ENCODE data around the gene POU6F2. TPM values are rescaled to one million over a fixed set of nuclear protein-coding genes. Genes with fewer than 3 reads are reported as not detected.

Gene POU6F2
- total RNA-seq, 5 donors from 2014 or later (not counting 1 experiment from before 2014, with no cell fraction given): not detected

DNA sequence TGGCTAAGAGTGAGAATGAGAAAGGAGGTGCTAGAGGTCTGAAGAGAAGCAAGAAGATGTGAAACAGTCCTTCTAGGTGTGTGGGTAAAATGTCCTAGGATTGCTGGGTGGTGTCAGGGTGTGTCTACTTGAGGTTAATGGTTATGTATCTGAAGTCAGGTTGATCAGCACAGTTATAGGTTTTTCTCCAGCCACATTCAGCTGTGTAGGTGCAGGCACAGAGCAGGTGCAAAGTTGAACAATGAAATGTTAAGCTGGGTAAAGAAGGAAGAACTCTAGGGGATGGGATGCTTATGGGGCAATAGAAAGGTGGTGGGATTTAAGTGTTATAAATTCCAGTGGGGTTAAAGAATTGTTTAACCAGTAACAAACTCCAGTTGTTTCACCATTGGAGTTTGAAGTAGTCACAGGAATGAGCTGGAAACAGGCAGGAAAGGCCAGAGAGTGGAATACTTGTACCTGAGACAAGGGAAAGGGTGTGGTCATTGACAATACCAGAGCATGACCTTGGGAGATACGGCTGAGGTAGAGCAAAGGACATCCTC lies 388.1 kb downstream of the POU6F2 start:
- no peak overlapping the region for H3K4me3 Mint-ChIP-seq
- H3K27me3 Mint-ChIP-seq: peaks cover 5 to 22% of the 10 kb centered on the region in 2 donors
- H3K4me1 ChIP-seq (ENCODE audit: control insufficient read depth in 1 of 2, extremely low read depth in 1 of 2, insufficient read depth in 2 of 2, low read length in 2 of 2): no peaks in the 10 kb centered on the region
- H3K36me3 ChIP-seq (ENCODE audit: control insufficient read depth in 2 of 2, extremely low read depth in 1 of 2, insufficient read depth in 1 of 2, low read length in 1 of 2): no peaks in the 10 kb centered on the region
- H3K9me3 Mint-ChIP-seq: peaks cover 0 to 13% (median 0%) of the 10 kb centered on the region in 3 donors
- WGBS (ENCODE audit: insufficient coverage): no CpG with 5 or more reads among the region's 1 CpG
- H3K27ac Mint-ChIP-seq: no peak overlapping the region
- DNase-seq (no peak), ATAC-seq (replicated peaks in 1 of 4) (no peak)
- H3K27ac ChIP-seq (ENCODE audit: low read length): no peak overlapping the region
- H3K4me1 Mint-ChIP-seq: no peaks in the 10 kb centered on the region
- no peaks in the 10 kb centered on the region for H3K9me3 ChIP-seq
- ChIA-PET POLR2A (no interaction called here), CTCF (no interaction called here)
- H3K27me3 ChIP-seq (replicated peaks in 1 of 2; ENCODE audit: control insufficient read depth in 2 of 2, extremely low read depth in 1 of 2, insufficient read depth in 2 of 2, low read length in 1 of 2): peaks cover 0 to 4% of the 10 kb centered on the region in 2 experiments
- no peak overlapping the region for H3K4me3 ChIP-seq (ENCODE audit: control insufficient read depth in 1 of 2, extremely low read depth in 1 of 2, low read length in 1 of 2)
- no peaks in the 10 kb centered on the region for H3K36me3 Mint-ChIP-seq

- no peak overlapping the region for H3K4me3 ChIP-seq (ENCODE audit: control insufficient read depth in 1 of 2, extremely low read depth in 1 of 2, low read length in 1 of 2)
- Mint-ChIP-seq H3K4me3 (no peak overlapping the region), H3K27ac (no peak overlapping the region), H3K36me3 (no peaks in the 10 kb centered on the region), H3K4me1 (no peaks in the 10 kb centered on the region), H3K27me3 (peaks cover 5 to 23% of the 10 kb centered on the region in 2 donors), H3K9me3 (peaks cover 0 to 16% (median 0%) of the 10 kb centered on the region in 3 donors)
- H3K27me3 ChIP-seq (replicated peaks in 1 of 2; ENCODE audit: control insufficient read depth in 2 of 2, extremely low read depth in 1 of 2, insufficient read depth in 2 of 2, low read length in 1 of 2): peaks cover 0 to 4% of the 10 kb centered on the region in 2 experiments
- no peak overlapping the region for H3K27ac ChIP-seq (ENCODE audit: low read length)
- no CpG with 5 or more reads among the region's 3 CpGs for WGBS (ENCODE audit: insufficient coverage)
- H3K4me1 ChIP-seq (ENCODE audit: control insufficient read depth in 1 of 2, extremely low read depth in 1 of 2, insufficient read depth in 2 of 2, low read length in 2 of 2): no peaks in the 10 kb centered on the region
- no peak for DNase-seq
- ChIA-PET CTCF (no interaction called here), POLR2A (no interaction called here)
- ATAC-seq (replicated peaks in 1 of 4): no peak
- H3K9me3 ChIP-seq: no peaks in the 10 kb centered on the region
- no peaks in the 10 kb centered on the region for H3K36me3 ChIP-seq (ENCODE audit: control insufficient read depth in 2 of 2, extremely low read depth in 1 of 2, insufficient read depth in 1 of 2, low read length in 1 of 2)
Observed at GRCh38 chr7:39367451-39367850, 389.7 kb downstream of the POU6F2 start.

GRCh38 chr7:39367943-39368342 lies 390.2 kb downstream of the POU6F2 start:
- Histone ChIP-seq H3K36me3 (ENCODE audit: control insufficient read depth in 2 of 2, extremely low read depth in 1 of 2, insufficient read depth in 1 of 2, low read length in 1 of 2) (no peaks in the 10 kb centered on the region), H3K27ac (ENCODE audit: low read length) (no peak overlapping the region), H3K27me3 (replicated peaks in 1 of 2; ENCODE audit: control insufficient read depth in 2 of 2, extremely low read depth in 1 of 2, insufficient read depth in 2 of 2, low read length in 1 of 2) (peaks cover 0 to 4% of the 10 kb centered on the region in 2 experiments), H3K4me1 (ENCODE audit: control insufficient read depth in 1 of 2, extremely low read depth in 1 of 2, insufficient read depth in 2 of 2, low read length in 2 of 2) (no peaks in the 10 kb centered on the region), H3K9me3 (no peaks in the 10 kb centered on the region), H3K4me3 (ENCODE audit: control insufficient read depth in 1 of 2, extremely low read depth in 1 of 2, low read length in 1 of 2) (no peak overlapping the region)
- WGBS (ENCODE audit: insufficient coverage): 100% methylated on average over 1 of the region's 2 CpGs
- POLR2A ChIA-PET: no interaction called here
- H3K27ac Mint-ChIP-seq: no peak overlapping the region
- ATAC-seq (replicated peaks in 1 of 4) (no peak), DNase-seq (no peak)
- no peaks in the 10 kb centered on the region for H3K4me1 Mint-ChIP-seq
- H3K36me3 Mint-ChIP-seq: no peaks in the 10 kb centered on the region
- H3K9me3 Mint-ChIP-seq: peaks cover 0 to 16% (median 0%) of the 10 kb centered on the region in 3 donors
- CTCF ChIA-PET: no interaction called here
- H3K4me3 Mint-ChIP-seq: no peak overlapping the region
- H3K27me3 Mint-ChIP-seq: peaks cover 5 to 20% of the 10 kb centered on the region in 2 donors

GRCh38 chr7:39372383-39372782 lies 394.7 kb downstream of the POU6F2 start:
- H3K4me1 Mint-ChIP-seq: no peaks in the 10 kb centered on the region
- H3K4me1 ChIP-seq (ENCODE audit: control insufficient read depth in 1 of 2, extremely low read depth in 1 of 2, insufficient read depth in 2 of 2, low read length in 2 of 2): no peaks in the 10 kb centered on the region
- H3K27ac Mint-ChIP-seq: no peak overlapping the region
- CTCF ChIA-PET: no interaction called here
- H3K9me3 Mint-ChIP-seq: peaks cover 0 to 4% (median 0%) of the 10 kb centered on the region in 3 donors
- no peaks in the 10 kb centered on the region for H3K36me3 ChIP-seq (ENCODE audit: control insufficient read depth in 2 of 2, extremely low read depth in 1 of 2, insufficient read depth in 1 of 2, low read length in 1 of 2)
- H3K4me3 ChIP-seq (ENCODE audit: control insufficient read depth in 1 of 2, extremely low read depth in 1 of 2, low read length in 1 of 2): no peak overlapping the region
- H3K27ac ChIP-seq (ENCODE audit: low read length): no peak overlapping the region
- peaks cover 9 to 18% of the 10 kb centered on the region in 2 donors for H3K27me3 Mint-ChIP-seq
- H3K36me3 Mint-ChIP-seq: no peaks in the 10 kb centered on the region
- ATAC-seq (replicated peaks in 1 of 4): no peak
- peaks cover 0 to 3% of the 10 kb centered on the region in 2 experiments for H3K27me3 ChIP-seq (replicated peaks in 1 of 2; ENCODE audit: control insufficient read depth in 2 of 2, extremely low read depth in 1 of 2, insufficient read depth in 2 of 2, low read length in 1 of 2)
- H3K4me3 Mint-ChIP-seq: no peak overlapping the region
- POLR2A ChIA-PET: no interaction called here
- no peaks in the 10 kb centered on the region for H3K9me3 ChIP-seq
- DNase-seq: no peak
- no CpG with 5 or more reads among the region's 1 CpG for WGBS (ENCODE audit: insufficient coverage)

- ATAC-seq (replicated peaks in 1 of 4) (no peak), DNase-seq (no peak)
- POLR2A ChIA-PET: no interaction called here
- CTCF ChIA-PET: no interaction called here
- no peak overlapping the region for H3K4me3 Mint-ChIP-seq
- H3K27me3 Mint-ChIP-seq: peaks cover 9 to 22% of the 10 kb centered on the region in 2 donors
- Histone ChIP-seq H3K27ac (ENCODE audit: low read length) (no peak overlapping the region), H3K4me3 (ENCODE audit: control insufficient read depth in 1 of 2, extremely low read depth in 1 of 2, low read length in 1 of 2) (no peak overlapping the region), H3K9me3 (no peaks in the 10 kb centered on the region), H3K27me3 (replicated peaks in 1 of 2; ENCODE audit: control insufficient read depth in 2 of 2, extremely low read depth in 1 of 2, insufficient read depth in 2 of 2, low read length in 1 of 2) (peaks cover 0 to 3% of the 10 kb centered on the region in 2 experiments), H3K36me3 (ENCODE audit: control insufficient read depth in 2 of 2, extremely low read depth in 1 of 2, insufficient read depth in 1 of 2, low read length in 1 of 2) (no peaks in the 10 kb centered on the region), H3K4me1 (ENCODE audit: control insufficient read depth in 1 of 2, extremely low read depth in 1 of 2, insufficient read depth in 2 of 2, low read length in 2 of 2) (no peaks in the 10 kb centered on the region)
- WGBS (ENCODE audit: insufficient coverage): 80% methylated on average over 1 of the region's 5 CpGs
- no peak overlapping the region for H3K27ac Mint-ChIP-seq
- no peaks in the 10 kb centered on the region for H3K4me1 Mint-ChIP-seq
- peaks cover 0 to 4% (median 0%) of the 10 kb centered on the region in 3 donors for H3K9me3 Mint-ChIP-seq
- H3K36me3 Mint-ChIP-seq: no peaks in the 10 kb centered on the region
Observed at GRCh38 chr7:39374436-39375040, 396.8 kb downstream of the POU6F2 start.

GRCh38 chr7:39375047-39375873 lies 397.6 kb downstream of the POU6F2 start:
- DNase-seq (no peak), ATAC-seq (replicated peaks in 1 of 4) (no peak)
- CTCF ChIA-PET: no interaction called here
- Histone ChIP-seq H3K9me3 (no peaks in the 10 kb centered on the region), H3K4me3 (ENCODE audit: control insufficient read depth in 1 of 2, extremely low read depth in 1 of 2, low read length in 1 of 2) (no peak overlapping the region), H3K36me3 (ENCODE audit: control insufficient read depth in 2 of 2, extremely low read depth in 1 of 2, insufficient read depth in 1 of 2, low read length in 1 of 2) (no peaks in the 10 kb centered on the region), H3K4me1 (ENCODE audit: control insufficient read depth in 1 of 2, extremely low read depth in 1 of 2, insufficient read depth in 2 of 2, low read length in 2 of 2) (no peaks in the 10 kb centered on the region), H3K27ac (ENCODE audit: low read length) (no peak overlapping the region), H3K27me3 (replicated peaks in 1 of 2; ENCODE audit: control insufficient read depth in 2 of 2, extremely low read depth in 1 of 2, insufficient read depth in 2 of 2, low read length in 1 of 2) (peaks cover 0 to 3% of the 10 kb centered on the region in 2 experiments)
- POLR2A ChIA-PET: no interaction called here
- Mint-ChIP-seq H3K4me3 (no peak overlapping the region), H3K9me3 (peaks cover 0 to 4% (median 0%) of the 10 kb centered on the region in 3 donors), H3K4me1 (no peaks in the 10 kb centered on the region), H3K36me3 (no peaks in the 10 kb centered on the region), H3K27me3 (peaks cover 9 to 22% of the 10 kb centered on the region in 2 donors), H3K27ac (no peak overlapping the region)
- WGBS (ENCODE audit: insufficient coverage): 94% methylated on average over 3 of the region's 9 CpGs

Data from T-cell (primary cell).